Measurements from ENCODE around the gene GALNTL6.

Gene GALNTL6

DNA sequence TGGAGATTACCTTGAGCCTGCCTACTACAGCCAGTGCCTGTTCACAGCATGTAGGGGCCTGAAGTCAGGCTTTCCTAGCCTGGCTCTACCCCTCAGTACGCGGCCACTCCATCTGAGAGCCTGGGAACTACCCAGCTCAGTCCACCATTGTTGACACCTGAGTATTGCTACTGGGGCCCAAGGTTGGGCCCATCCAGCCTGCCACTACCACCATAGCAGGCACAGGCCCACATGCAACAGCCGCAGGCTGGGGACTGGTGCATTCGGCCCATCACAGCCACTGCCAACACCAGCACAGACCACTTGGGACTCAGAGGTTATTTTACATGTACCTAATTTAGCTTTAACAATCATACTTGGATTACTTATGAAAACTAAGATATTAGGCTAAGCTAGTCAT, 314.0 kb downstream of the GALNTL6 start:
- DNase-seq = no peak

GRCh38 chr4:172129593-172129992, 316.4 kb downstream of the GALNTL6 start:
- no peak for DNase-seq

GRCh38 chr4:172134521-172134920, 321.3 kb downstream of the GALNTL6 start:
- DNase-seq = no peak

GRCh38 chr4:172141025-172141424, 327.8 kb downstream of the GALNTL6 start:
- no peak for DNase-seq

- peak in 1 of 2 experiments; percentile 4 for DNase-seq
Observed at GRCh38 chr4:172142281-172142741, 329.1 kb downstream of the GALNTL6 start.

DNA sequence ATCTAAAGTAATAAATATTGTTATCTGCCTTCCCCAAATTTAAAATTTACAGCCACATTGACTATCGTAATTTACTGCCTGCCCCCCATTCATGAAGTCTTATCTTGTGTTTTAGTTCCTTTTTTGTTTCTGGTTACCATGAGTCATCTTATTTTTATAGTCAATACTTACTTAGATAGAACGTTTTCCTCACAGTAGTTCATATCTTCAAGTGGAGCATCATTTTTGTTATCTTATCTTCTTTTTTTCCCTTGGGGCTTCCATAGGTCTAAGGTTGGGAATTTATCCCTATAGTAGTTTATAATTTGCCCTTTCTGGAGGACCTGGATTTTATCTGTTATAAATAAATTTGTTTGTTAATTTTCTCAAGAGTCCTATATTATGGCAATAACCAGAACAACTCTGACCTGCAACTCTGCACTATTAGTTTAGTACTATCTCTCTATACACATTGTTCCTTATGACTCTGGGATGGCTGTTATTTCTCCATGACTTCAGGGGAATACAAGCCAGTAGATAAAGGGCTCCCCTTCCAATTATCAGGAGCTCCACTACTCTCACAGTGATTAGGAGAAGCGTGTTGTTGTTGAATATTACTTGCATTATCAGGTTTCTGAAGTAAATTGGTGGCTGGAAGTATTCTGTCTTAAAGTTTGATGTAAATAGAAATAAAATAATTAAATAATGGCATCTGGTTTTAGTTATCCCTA, 330.6 kb downstream of the GALNTL6 start:
- DNase-seq = peak; percentile 33 to 42

GRCh38 chr4:172147687-172148086, 334.5 kb downstream of the GALNTL6 start:
- no peak for DNase-seq

- DNase-seq = no peak
Observed at GRCh38 chr4:172149329-172149728, 336.1 kb downstream of the GALNTL6 start.

GRCh38 chr4:172152284-172152683, 339.1 kb downstream of the GALNTL6 start:
- DNase-seq = no peak

- DNase-seq = no peak
Observed at GRCh38 chr4:172153719-172154118, 340.5 kb downstream of the GALNTL6 start.

DNA sequence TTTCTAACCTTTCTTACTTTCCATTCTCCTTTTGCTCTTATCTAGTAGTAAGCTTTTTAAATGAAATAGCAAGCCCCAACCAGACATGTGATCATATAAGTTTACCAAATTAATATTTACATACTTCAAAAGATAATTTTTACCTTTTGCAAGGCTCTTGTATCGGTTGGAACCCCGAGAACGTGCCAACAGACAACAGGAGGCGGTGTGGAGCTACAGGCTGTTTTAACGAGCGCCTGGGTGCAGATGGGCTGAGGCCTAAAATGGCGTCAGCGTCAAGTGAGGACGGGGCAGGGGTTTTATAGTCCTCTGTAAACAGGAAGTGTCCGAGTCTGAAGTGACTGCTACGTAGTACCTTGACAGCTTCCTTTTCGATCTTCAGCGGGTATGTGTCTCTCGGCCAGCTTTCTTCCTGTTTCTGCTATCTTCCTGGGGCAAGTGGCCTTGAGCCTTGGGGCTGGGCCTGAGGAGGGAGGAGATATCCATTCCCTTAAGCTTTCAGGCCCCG, 342.7 kb downstream of the GALNTL6 start:
- DNase-seq = no peak

DNA sequence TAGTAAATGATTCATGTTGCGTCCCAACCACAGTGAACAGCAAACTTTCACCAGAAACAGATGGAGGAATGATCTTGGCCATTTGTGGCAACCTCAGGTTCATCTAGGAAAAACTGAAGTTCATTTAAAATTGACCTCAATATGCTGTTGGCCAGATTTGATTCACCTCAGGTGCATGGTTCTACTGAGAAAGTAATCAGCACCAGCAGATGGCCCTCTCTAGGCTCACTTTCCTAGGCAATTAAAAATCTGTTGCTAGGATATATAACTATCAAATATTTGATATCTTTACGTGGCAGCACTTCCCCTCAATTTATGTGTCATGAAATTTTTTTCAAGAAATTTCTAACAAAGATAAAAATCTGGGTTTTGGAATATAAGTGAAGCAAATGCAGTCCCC, 344.7 kb downstream of the GALNTL6 start:
- no peak for DNase-seq

DNA sequence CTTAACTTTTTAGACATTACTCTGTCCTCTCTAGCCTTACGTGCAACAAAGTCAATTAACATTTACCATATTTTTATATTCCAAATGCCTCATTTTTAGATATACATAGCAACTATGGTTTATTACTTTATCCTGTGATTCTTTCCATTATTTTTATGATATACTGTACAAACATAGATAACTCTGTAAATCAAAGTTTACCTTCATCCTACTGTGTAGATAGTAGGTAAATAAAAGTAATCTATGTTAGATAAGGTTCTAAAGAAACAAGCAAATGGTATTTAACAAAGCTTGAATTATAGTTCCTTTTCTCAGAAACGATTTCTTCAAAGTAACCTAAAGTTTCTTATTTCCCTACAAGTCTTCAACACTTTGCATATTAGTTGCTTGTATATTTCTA, 350.0 kb downstream of the GALNTL6 start:
- no peak for DNase-seq

- no peak for DNase-seq
Observed at GRCh38 chr4:172168888-172169287, 355.7 kb downstream of the GALNTL6 start.

DNA sequence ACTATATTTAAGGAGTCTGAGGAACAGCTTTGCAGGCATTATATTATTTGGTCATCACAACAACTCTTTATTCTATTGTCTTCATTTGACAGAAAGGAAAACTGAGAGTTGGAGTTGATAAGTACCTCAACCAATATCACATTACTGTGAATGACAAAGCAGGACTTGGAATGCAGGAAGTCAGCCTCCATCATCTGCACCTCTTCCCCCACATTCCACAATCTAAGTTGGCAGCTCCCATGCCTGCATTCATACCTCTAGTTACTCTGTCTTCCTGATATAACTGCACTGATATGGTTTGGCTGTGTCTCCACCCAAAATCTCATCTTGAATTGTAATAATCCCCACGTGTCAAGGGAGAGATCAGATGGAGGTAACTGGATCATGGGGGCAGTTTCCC, 356.7 kb downstream of the GALNTL6 start:
- DNase-seq = no peak

GRCh38 chr4:172173206-172173605, 360.0 kb downstream of the GALNTL6 start:
- DNase-seq = no peak

DNA sequence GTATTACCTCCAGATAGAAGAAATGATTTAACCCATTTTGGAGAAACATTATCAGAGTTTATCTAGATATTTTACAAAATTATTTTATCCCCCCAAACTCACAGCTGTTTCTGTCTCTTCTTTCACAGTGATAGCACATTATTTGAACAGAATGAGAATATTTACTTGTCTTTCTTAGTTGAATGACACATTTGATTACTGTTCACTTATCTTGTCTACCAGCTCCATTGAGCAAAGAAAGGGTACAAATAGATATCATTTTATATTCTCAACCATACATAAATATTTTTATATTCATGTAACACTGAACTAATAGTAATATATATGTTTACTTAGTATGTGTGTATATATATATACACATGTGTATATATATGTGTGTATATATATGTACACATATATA, 364.2 kb downstream of the GALNTL6 start:
- DNase-seq = no peak

- DNase-seq = no peak
Observed at GRCh38 chr4:172188248-172188988, 375.2 kb downstream of the GALNTL6 start.

DNA sequence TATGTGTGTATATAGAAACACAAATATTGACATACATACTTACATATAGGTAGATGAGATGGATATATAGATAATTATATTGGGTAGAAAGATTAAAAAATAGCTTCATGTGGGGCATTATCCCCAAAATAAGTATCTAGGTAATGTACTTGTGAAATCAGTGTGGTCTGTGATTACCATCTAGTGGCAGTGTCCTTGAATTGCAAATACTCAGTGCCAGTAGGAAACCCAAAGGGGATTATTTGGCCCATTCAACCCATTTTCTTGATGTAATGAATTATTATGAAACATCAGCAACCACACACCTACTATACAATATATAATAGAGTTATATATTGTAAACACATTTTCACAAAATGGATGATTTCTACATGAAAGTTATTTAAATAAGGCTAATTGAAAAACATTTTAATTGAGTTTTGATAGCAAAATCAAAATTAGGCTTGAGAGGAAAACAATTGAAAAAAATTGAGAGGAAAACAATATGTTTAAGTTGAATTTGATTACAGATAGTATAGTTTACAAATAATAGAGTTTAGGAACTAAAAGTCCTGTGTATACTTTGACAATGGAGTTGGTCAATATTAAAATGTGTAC, 389.4 kb downstream of the GALNTL6 start:
- DNase-seq = peak; percentile 56 to 68

DNA sequence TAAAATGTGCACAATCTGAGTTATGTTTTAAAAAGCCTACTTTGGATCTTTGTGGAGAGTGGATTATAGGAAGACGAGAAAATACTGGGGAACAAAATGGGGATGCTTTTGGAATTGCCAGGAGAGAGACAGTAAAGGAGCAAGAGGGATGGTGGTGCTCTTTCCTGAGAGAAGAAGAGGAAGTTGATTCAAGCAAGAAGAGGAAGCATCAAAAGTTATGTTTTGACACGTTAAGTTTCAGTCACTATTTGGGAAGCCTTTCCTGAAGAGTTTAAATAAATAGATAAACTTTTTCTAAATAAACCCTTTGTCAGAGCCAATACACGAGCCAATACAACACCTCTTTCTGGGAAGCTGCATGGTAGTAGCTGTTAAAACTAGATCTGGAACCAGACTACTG, 394.1 kb downstream of the GALNTL6 start:
- DNase-seq = peak; percentile 69 to 76

DNA sequence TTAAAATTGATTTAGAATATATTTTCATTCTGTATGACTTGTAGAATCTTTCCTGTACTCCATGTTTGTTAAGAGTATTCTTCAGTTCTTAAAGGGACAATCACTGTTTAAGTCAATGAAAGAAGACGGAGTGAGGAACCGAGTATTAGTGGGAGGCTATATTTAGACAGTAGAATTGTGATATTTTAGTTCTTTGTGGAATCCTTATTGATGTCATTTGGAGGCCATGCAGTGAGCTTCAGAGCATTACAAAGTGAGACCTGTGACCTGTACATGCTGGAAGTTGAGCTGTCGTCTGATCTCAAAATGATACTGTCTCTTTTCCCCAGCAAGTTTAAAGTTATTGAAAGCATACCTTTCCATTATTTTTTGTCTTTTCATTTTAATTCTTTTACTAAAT, 394.7 kb downstream of the GALNTL6 start:
- no peak for DNase-seq

GRCh38 chr4:172220679-172221078, 407.5 kb downstream of the GALNTL6 start:
- no peak for DNase-seq

DNA sequence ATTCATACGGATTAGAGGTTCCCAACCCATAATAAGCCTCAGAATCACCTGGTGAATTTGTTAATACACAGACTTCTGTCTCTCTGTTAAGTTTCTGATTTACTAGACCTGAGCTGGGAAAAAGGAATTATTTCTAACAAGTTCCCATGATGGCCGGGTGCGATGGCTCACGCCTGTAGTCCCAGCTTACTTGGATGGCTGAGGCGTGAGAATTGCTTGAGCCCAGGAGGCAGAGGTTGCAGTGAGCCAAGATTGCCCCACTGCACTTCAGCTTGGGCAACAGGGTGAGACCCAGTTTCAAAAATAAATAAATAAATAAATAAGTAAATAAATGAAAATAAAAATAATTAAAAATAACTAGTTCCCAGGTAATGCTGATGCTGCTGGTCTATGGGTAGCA, 412.3 kb downstream of the GALNTL6 start:
- DNase-seq = no peak

GRCh38 chr4:172232966-172233365, 419.8 kb downstream of the GALNTL6 start:
- DNase-seq = no peak

Measured in Kasumi-1 (cell line).